Kidney glomerular epithelial cell (primary cell): ENCODE data around the gene NBPF11.
"Not testable (repeated sequence)": the region's sequence is repeated elsewhere in the genome, so short reads cannot be mapped to it uniquely, and the experiment has no call there.

Experiments used
- DNase-seq: peaks from one replicate; lab custom pipeline; 2025; lab: John Stamatoyannopoulos, UW

Gene NBPF11

DNA sequence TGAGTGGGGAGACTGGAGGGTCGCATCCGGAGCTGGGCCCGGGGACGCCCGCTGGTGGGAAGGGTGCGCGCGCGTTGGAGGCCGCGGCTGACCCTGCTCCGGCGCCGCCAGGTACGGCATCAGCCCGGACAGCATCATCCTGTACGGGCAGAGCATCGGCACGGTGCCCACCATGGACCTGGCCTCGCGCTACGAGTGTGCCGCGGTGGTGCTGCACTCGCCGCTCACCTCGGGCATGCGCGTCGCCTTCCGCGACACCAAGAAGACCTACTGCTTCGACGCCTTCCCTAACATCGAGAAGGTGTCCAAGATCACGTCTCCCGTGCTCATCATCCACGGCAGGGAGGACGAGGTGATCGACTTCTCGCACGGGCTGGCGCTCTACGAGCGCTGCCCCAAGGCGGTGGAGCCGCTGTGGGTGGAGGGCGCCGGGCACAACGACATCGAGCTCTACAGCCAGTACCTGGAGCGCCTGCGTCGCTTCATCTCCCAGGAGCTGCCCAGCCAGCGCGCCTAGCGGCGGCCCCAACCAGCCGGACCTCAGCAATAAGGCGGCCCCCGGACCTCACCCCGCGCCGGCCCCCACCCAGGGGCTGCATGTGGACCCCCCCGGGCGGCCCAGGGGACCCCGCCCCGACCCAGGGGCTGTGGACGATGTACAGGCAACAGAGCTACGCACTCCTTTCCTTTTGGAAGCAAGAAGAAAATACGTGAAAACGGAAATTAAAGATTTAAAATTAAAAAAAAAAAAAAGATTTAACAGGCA is 2.8 kb downstream of the NBPF11 start:
- not testable (repeated sequence) for DNase-seq

DNA sequence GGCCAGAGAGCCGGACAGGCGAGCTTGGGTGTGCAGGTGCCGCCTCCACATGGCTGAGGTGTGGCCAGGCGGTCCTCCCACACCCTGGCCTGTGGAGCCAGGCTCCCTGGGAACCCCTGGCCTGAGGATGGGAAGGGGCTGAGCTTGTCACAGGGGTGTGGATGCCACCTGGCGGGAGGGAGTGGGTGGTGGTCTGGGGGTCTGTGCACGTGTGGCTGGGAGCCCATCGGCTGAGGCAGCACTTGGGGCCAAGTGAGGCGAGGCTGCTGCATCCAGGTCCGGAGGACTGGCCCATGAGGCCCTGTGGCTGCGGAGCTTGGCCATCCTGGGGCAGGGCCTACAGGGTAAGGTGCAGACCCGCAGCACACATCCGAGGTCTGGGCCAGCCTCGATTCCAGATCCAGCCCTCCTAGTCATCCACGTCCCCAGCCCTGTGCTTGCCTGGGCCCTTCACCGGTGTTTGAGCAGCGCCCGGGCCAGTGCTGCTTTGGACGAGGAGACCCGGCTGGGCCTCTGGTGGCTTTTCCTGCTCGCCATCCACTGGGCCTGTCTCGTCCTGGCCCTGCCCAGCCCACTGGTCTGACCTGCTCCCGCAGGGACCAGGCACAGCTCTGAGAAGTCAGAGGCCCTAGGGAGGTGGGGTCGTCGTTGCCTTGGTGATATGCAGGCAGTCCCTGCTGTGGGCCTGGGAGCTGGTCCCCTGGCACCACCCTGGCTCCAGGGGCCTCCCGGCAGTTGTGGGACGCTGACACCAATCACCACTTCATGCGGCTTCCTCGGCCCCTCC is 4.8 kb downstream of the NBPF11 start:
- DNase-seq: not testable (repeated sequence)

DNA sequence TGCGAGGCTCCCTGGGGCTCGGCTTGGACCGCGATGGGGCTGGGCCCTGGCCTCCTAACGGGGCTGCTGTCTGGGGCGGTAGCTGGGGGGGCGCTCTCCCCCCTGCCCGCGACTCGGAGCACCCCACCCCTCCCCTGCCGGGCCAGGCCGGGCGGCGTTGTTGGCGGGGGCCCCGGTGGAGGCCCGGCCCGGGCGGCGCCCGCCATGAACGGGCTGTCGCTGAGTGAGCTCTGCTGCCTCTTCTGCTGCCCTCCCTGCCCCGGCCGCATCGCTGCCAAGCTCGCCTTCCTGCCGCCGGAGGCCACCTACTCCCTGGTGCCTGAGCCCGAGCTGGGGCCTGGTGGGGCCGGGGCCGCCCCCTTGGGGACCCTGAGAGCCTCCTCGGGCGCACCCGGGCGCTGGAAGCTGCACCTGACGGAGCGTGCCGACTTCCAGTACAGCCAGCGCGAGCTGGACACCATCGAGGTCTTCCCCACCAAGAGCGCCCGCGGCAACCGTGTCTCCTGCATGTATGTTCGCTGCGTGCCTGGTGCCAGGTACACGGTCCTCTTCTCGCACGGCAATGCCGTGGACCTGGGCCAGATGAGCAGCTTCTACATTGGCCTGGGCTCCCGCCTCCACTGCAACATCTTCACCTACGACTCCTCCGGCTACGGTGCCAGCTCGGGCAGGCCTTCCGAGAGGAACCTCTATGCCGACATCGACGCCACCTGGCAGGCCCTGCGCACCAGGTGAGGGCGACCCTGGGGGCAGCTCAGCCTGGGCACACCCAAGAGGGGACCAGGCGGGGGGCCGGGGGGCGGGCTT is 5.7 kb downstream of the NBPF11 start:
- DNase-seq: not testable (repeated sequence)

DNA sequence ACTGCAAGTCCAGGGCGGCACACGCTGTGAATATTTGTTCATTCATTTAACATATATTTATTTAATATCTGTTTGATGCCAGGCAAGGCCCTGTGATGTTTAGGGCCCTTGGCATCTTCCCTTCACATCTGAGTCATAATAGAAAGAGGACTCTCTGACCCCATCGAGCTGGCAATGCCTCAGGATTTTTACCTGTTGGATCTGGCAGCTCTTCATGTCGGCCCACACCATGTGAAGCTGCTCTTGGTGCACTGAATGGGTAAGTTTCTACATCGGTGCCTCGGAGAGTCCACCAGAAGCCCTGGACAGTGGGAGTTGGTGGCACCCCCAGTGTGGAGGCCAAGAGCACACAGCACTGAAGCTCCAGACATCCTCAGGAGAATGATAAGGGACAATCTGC is 8.9 kb downstream of the NBPF11 start:
- DNase-seq: not testable (repeated sequence)

DNA sequence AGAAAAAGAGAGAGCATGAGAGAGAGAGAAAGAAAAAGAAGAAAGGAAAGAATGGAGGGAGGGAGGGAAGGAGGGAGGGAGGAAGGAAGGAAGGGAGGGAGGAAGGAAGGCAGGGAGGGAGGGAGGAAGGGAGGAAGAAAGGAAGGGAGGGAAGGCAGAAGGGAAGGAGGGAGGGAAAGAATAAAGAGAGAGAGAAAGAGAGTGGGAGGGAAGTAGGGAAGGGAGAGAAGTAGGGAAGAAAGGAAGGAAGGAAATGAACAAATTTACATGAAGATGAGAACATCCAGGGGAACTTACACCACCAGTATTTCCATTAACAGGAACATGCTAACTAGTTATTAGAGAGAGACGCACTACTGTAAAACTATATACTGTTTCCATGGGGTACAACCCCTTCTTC is 10.1 kb downstream of the NBPF11 start:
- DNase-seq: not testable (repeated sequence)

DNA sequence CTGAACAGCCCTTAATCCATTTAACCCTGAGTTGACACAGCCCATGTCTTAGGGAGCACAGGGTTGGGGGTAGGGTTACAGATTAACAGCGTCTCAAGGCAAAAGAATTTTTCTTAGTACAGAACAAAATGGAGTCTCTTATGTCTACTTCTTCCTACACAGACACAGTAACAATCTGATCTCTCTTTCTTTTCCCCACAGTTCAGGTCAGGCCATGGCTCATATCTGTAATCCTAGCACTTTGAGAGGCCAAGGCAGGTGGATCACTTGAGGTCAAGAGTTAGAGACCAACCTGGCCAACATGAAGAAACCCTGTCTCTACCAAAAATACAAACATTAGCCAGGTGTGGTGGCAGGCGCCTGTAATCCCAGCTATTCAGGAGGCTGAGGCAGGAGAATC is 13.5 kb downstream of the NBPF11 start:
- not testable (repeated sequence) for DNase-seq

DNA sequence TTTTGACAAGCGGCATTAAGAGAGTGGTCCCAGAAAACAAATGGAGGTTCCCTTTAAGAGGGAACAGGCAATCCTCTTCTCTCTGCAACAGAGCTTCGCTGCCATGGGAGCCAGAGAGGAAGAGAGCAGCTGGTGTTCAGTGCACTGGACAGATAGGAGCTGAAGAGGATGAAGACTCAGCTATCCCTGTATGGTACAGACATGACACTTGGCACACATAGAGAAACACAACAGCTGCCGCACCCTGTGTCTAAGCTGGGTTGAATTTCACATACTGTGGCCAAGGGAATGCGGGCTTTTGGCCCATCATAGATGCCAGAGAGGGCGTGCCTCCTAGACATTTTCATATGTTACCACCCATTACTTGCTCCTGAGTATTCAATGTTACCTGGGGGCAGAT is 29.7 kb downstream of the NBPF11 start:
- not testable (repeated sequence) for DNase-seq

DNA sequence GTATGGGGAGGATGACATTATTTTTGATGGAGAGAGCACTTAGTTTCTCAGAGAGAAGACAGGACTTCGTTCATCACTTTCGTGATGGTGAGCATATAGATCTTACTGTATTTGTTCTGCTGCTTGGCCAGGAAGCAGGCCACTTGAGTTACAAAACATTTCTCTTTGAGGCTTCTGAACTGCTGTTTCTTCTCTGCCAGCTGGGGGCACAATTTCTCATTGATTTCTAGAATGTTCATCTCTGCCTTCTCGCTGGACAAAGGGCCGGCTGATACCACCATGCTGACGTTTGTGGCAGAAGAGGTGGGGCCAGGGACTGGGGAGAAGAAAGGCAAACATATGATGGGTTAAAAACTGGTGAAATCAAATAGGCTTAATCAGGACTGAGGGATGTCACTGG is 31.7 kb downstream of the NBPF11 start:
- not testable (repeated sequence) for DNase-seq

DNA sequence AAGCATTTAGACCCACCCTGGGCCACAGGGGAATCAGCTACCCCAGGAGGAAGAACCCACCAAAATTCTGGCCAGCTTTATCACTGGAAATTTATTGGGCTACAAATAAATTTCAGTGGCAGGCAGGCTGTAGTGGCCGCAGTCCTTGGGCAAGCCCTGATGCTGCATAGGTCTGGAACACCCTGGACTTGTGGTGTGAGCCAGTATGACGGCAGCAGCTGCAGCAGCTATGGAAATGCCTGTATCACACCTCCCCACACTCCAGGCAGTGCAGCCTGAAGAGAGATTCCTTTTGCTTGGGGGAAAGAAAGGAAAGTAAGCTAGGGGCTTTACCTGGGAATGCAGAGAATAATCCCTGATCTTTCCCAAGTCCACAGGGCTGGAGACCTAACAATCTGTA is 56.3 kb downstream of the NBPF11 start:
- not testable (repeated sequence) for DNase-seq

DNA sequence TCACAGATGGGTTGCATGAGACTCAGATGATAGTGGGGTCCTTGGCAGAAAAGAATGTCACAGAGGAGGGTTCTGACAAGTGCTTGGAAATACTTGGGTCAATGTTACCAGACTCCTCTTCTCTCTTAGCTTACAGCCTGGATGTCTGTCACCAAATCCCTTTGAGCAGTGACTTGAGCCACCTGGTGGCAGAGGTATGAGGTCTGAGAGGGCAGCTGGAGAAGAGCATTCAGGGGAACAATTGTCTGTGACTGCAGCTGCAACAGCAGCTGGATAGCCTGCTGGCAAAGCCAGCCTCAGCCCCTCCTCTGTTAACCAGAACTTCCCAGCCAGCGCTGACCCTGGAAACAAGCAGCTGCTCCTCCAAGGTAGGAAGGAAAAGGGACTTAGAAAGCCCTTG is 65.9 kb downstream of the NBPF11 start:
- not testable (repeated sequence) for DNase-seq

DNA sequence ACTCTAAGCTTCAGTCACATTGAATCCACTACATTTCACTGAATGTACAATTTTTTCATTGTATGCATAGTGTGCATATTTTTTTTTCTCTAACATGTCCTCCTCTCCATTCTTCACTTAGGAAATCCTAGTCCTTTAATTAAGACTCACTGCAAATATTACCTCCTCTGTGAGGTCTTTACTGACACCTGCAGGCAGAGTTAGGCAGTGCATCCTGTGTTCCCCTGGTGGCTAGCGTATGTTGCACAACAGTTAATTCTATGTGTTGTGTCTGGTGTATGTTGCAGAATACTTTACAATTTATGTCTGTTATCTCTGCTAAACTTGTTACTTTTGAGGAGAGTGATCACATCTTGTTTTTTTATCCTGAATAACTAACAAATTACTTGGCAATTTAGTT is 70.9 kb downstream of the NBPF11 start:
- not testable (repeated sequence) for DNase-seq

DNA sequence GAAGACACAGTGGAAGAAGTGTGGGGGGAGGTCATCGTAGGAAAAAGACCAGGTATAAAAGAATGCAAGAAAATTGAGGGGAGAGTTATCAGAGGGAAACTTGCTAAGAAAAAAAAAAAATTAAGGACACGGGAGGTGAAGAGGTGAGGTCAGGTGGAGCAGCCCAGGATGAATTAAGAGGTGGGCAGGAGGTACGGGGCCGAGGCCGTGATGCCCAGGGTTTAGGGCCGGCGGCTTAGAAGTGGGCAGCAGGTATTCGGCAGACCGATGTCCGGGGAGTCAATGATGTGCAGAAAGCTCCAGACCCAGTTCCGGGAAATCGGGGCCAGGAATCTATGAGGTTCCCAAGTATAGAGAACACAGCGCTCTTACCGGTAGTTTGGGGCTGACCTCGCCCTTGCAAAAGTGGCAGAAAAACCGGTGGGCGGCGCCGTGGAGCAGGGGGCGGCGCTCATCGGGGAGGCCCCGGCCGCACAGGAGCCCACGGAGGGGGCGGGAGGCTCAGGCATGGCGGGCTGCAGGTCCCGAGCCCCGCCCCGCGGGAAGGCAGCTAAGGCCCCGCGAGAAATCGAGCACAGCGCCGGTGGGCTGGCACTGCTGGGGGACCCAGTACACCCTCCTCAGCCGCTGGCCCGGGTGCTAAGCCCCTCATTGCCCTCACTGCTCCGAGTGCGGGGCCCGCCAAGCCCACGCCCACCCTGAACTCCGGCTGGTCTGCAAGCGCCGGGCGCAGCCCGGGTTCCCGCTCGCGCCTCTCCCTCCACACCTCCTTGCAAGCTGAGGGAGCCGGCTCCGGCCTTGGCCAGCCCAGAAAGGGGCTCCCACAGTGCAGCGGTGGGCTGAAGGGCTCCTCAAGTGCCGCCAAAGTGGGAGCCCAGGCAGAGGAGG is 73.2 kb downstream of the NBPF11 start:
- DNase-seq: not testable (repeated sequence)

DNA sequence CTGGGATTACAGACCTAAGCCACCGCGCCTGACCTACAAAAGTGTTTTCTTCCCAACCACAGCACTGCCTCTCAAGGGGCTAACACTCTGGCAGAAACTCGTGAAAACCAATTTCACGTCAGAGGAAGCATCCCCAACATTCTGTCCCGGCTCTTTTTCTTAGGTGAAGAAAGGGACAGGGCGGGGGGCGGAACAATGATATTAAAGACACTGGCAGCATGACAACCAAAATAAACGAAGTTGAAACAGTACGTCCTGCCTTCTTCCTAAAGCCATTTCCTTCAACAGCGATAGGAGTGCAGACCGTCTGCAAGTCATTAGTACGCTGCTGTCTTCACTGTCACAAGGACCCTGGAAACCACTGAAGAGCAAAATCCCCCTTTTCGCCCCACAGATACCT is 74.0 kb downstream of the NBPF11 start:
- DNase-seq: not testable (repeated sequence)

DNA sequence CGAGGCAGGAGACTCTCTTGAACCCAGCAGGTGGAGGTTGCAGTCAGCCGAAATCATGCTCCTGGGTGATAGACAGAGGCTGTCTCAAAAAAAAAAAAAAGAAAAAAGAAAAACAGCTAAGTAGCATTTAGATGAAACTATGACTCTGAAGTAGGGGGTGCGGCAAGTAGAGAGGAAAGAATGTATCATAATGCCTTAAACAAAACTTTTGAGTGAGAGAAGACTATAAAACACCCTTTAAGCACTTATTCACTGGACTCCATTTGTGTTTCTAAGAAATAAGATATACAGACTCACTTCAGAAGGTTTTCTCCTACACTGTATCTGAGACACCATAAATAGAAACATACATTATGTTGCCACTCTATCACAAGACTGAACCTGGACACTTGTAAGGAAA is 74.6 kb downstream of the NBPF11 start:
- DNase-seq: not testable (repeated sequence)

DNA sequence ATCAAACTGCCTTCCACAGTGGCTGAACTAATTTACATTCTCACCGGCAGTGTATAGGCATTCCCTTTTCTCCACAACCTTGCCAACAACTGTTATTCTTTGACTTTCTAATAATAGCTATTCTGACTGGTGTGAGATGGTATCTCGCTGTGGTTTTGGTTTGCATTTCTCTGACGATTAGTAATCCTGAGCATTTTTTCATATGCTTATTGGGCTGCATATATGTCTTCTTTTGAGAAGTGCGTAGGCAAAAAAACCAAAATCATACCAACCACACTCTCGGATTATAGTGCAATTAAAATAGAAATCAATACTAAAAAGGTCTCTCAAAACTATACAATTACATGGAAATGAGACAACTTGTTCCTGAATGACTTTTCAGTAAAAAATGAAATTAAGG is 78.7 kb downstream of the NBPF11 start:
- DNase-seq: not testable (repeated sequence)

DNA sequence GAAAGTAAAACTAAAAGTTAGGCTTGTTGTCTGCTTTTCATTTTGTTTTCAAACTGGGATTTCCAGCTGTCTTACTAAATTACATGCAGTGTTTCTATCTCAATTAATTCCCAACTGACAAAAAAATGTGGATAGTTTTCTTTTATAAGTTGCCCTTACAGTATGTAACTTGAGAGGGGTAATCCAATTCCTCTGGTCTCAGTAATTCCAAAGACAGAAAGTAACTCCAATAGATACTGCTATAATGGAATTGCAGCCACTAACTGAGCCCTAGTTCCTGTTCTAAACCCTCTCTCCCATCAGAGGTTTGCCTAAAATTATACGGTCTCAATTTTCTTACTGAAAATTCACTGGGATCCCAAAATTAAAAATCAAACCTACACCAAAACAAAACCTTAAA is 83.5 kb downstream of the NBPF11 start:
- not testable (repeated sequence) for DNase-seq

DNA sequence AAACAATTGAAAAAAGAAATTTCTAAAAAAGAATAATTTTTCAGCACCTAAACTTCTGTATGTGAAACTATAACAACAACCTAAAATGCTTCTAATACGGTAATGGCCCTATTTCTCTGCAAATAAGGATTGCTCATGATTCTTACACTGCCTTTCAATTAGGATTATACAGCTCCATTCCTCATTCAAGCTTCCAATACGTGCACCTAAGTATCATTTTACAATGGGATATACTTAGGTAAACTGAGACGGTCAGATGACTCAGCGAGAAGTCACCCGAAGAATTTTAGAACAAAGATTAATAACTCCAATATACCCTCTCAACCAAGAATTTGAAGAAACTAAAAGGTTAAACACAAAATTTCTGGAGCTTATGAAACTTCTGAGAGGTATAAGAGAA is 83.9 kb downstream of the NBPF11 start:
- DNase-seq: not testable (repeated sequence)

DNA sequence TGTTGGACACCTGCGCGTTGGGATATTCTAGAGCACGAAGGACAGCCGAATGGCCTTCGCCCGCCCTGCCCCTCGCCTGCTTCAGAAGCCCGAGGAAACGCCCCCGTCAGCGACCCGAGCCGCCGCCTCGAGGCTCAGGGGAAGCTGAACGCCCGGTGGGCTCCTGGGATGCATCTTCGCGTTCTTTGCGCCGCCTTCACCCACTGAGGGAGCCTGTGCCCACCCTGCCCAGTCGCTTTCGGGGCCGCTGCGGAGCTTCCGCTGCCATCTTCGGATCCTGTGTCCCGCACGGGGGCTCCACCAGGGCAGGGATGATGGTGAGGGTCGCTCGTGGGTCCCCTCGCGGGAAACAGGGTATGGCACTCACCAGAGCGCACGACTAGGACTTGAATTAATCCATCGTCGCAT is 91.8 kb downstream of the NBPF11 start:
- DNase-seq: not testable (repeated sequence)

DNA sequence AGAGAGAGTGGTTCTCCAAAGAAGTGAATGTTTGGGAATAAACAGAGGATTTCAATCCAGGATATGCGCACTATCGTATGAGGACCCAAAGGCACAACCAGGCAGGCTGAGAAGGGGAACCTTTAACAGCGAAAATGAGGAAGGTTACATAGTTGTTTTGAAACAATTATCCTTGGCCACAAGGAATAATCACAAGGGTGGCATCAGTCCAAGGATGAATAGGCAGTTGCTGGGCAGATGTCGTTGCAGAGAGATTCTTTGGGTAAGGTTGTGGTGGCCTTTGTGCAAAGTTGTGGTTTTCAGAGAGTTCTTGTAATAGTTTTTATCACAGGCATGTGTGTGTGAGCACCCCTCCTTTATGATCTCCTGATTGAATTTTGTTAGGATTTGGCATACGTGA is 94.7 kb downstream of the NBPF11 start:
- DNase-seq: not testable (repeated sequence)
